Suprapubic skin (tissue), 4 donors: ENCODE measurements around the gene CDKN2D. TPM values are rescaled to one million over a fixed set of nuclear protein-coding genes. Genes with fewer than 3 reads are reported as not detected.

Source experiments
- DNase-seq, 2 donors: peaks; one replicate each; pipeline ENCODE4 v3.0.0-alpha.2; 2019; ENCODE audit warnings: low spot score in 2 of 2
- H3K27ac ChIP-seq: fragments of 200-600 bp; sonication (generic); one replicate; pipeline ENCODE4 v1.5.1; 2019
- H3K27me3 ChIP-seq: fragments of 200-600 bp; sonication (generic); one replicate; pipeline ENCODE4 v1.5.1; 2019
- H3K36me3 ChIP-seq: fragments of 200-600 bp; sonication (generic); one replicate; pipeline ENCODE4 v1.5.1; 2019
- H3K4me1 ChIP-seq: fragments of 200-600 bp; sonication (generic); one replicate; pipeline ENCODE4 v1.5.1; 2019
- H3K4me3 ChIP-seq: fragments of 200-600 bp; sonication (generic); one replicate; pipeline ENCODE4 v1.5.1; 2019; ENCODE audit warnings: mild to moderate bottlenecking
- H3K9me3 ChIP-seq: fragments of 200-600 bp; sonication (generic); one replicate; pipeline ENCODE4 v1.5.1; 2019
- EP300 ChIP-seq: sonication (generic); formaldehyde crosslinking; IDR thresholded peaks from one replicate; pipeline ENCODE4 v1.6.1; 2017; ENCODE audit warnings: antibody characterized with exemption
- POLR2A ChIP-seq, 2 donors: fragments of 450-650 bp; IDR thresholded peaks; one replicate each; pipeline ENCODE4 v1.6.1; 2017; ENCODE audit warnings: antibody characterized with exemption in 2 of 2, mild to moderate bottlenecking in 2 of 2, moderate library complexity in 2 of 2
- POLR2AphosphoS5 ChIP-seq, 3 donors: sonication (generic); formaldehyde crosslinking; IDR thresholded peaks; one replicate each; pipeline ENCODE4 v1.6.1; 2017; ENCODE audit warnings: antibody characterized with exemption in 3 of 3
- WGBS: methylation state at CpG from one replicate; pipeline ENCODE4 v1.1.5; 2018; 5-methylcytosine and 5-hydroxymethylcytosine counted together
- total RNA-seq, 4 donors: library from RNA; depleted of rRNA; stranded (reverse); fragments of >200 nt; gene quantifications; one replicate each; pipeline ENCODE4 v1.1.0, GENCODE V29; 2016
- TF ChIP-seq, protein P1 (sequence below), 2 donors: fragments of 200-600 bp in 1 of 2; fragments of 450-650 bp in 1 of 2; sonication (generic) in 1 of 2; IDR thresholded peaks; one replicate each; pipeline ENCODE4 v1.5.1; 2016 to 2019; ENCODE audit warnings: antibody characterized with exemption in 2 of 2, mild to moderate bottlenecking in 1 of 2, moderate library complexity in 1 of 2

The CDKN2D gene
- total RNA-seq, 4 donors from 2014 or later = 8.9 to 11.6 (median 10.3) TPM

GRCh38 chr19:10550336-10550735 lies 18.4 kb downstream of the CDKN2D start:
- TF ChIP-seq, protein P1, sequence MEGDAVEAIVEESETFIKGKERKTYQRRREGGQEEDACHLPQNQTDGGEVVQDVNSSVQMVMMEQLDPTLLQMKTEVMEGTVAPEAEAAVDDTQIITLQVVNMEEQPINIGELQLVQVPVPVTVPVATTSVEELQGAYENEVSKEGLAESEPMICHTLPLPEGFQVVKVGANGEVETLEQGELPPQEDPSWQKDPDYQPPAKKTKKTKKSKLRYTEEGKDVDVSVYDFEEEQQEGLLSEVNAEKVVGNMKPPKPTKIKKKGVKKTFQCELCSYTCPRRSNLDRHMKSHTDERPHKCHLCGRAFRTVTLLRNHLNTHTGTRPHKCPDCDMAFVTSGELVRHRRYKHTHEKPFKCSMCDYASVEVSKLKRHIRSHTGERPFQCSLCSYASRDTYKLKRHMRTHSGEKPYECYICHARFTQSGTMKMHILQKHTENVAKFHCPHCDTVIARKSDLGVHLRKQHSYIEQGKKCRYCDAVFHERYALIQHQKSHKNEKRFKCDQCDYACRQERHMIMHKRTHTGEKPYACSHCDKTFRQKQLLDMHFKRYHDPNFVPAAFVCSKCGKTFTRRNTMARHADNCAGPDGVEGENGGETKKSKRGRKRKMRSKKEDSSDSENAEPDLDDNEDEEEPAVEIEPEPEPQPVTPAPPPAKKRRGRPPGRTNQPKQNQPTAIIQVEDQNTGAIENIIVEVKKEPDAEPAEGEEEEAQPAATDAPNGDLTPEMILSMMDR (IDR thresholded peaks at IDR 0.05) = no peak
- no peak for TF ChIP-seq POLR2AphosphoS5 (IDR thresholded peaks at IDR 0.05)
- TF ChIP-seq EP300 = no peak
- no peak for TF ChIP-seq POLR2A (IDR thresholded peaks at IDR 0.05)
- Histone ChIP-seq H3K9me3 (no peaks in the 10 kb centered on the region), H3K4me3 (no peak overlapping the region), H3K27me3 (no peaks in the 10 kb centered on the region), H3K4me1 (peaks cover 45% of the 10 kb centered on the region), H3K27ac (no peak overlapping the region), H3K36me3 (peaks cover 78% of the 10 kb centered on the region)
- DNase-seq = no peak
- WGBS = 91% methylated on average over 6 of the region's 6 CpGs

DNA sequence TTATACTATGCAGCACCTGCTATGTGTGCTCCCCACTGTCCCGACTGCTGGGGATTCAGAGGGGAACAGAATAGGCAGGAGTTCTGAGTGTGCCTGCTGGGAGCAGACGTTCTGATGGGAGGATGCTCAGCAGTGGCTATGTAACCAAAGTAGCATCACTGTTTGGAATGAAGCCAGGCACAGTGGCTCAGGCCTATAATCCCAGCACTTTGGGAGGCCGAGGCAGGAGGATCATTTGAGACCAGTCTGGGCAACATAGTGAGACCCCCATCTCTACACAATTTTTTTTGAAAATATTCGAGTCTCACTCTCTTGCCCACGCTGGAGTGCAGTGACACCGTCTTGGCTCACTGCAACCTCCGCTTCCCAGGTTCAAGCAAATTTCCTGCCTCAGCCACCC lies 19.0 kb downstream of the CDKN2D start:
- DNase-seq = no peak
- Histone ChIP-seq H3K36me3 (peaks cover 74% of the 10 kb centered on the region), H3K27me3 (no peaks in the 10 kb centered on the region), H3K27ac (no peak overlapping the region), H3K4me1 (peaks cover 45% of the 10 kb centered on the region), H3K9me3 (no peaks in the 10 kb centered on the region), H3K4me3 (no peak overlapping the region)
- TF ChIP-seq, protein P1 (IDR thresholded peaks at IDR 0.05) = no peak
- TF ChIP-seq POLR2AphosphoS5 (IDR thresholded peaks at IDR 0.05) (no peak), EP300 (no peak), POLR2A (IDR thresholded peaks at IDR 0.05) (no peak)
- WGBS = 88% methylated on average over 7 of the region's 7 CpGs

DNA sequence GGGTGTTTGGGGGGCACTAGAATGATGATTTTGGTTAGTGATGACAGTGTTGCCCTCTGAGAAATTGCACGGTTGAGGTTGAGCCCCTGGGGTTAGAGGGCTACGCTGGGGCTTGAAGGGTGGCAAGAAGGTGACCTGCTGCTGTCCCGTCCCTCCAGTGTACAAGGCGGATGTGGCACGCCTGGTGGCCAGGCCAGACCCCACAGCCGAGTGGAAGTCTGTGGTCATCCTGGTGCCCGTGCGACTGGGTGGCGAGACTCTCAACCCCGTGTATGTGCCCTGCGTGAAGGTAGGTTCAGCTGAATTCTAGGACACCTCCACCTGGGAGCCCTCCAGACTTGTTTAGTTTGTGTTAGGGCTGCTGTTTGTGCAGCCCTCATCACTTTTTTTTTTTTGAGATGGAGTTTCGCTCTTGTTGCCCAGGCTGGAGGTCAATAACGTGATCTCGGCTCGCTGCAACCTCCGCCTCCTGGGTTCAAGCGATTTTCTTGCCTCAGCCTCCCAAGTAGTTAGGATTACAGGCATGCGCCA lies 20.0 kb downstream of the CDKN2D start:
- H3K4me3 ChIP-seq = no peak overlapping the region
- H3K4me1 ChIP-seq = peaks cover 41% of the 10 kb centered on the region
- TF ChIP-seq EP300 (no peak), POLR2AphosphoS5 (IDR thresholded peaks at IDR 0.05) (no peak), POLR2A (IDR thresholded peaks at IDR 0.05) (no peak)
- TF ChIP-seq, protein P1 (IDR thresholded peaks at IDR 0.05) = no peak
- no peak overlapping the region for H3K27ac ChIP-seq
- H3K36me3 ChIP-seq = peaks cover 65% of the 10 kb centered on the region
- H3K27me3 ChIP-seq = no peaks in the 10 kb centered on the region
- WGBS = 94% methylated on average over 18 of the region's 18 CpGs
- DNase-seq = no peak
- no peaks in the 10 kb centered on the region for H3K9me3 ChIP-seq

GRCh38 chr19:10546817-10547216 lies 22.0 kb downstream of the CDKN2D start:
- Histone ChIP-seq H3K4me3 (no peak overlapping the region), H3K27ac (no peak overlapping the region), H3K4me1 (peaks cover 30% of the 10 kb centered on the region), H3K36me3 (peaks cover 45% of the 10 kb centered on the region), H3K27me3 (no peaks in the 10 kb centered on the region), H3K9me3 (no peaks in the 10 kb centered on the region)
- WGBS = 89% methylated on average over 3 of the region's 17 CpGs
- DNase-seq = no peak
- no peak for TF ChIP-seq POLR2AphosphoS5 (IDR thresholded peaks at IDR 0.05)
- TF ChIP-seq EP300 = no peak
- TF ChIP-seq, protein P1 (IDR thresholded peaks at IDR 0.05) = no peak
- TF ChIP-seq POLR2A (IDR thresholded peaks at IDR 0.05) = no peak

GRCh38 chr19:10544753-10545251 lies 24.0 kb downstream of the CDKN2D start:
- peaks cover 30% of the 10 kb centered on the region for H3K4me1 ChIP-seq
- no peak for TF ChIP-seq POLR2A (IDR thresholded peaks at IDR 0.05)
- no peak for TF ChIP-seq EP300
- TF ChIP-seq POLR2AphosphoS5 (IDR thresholded peaks at IDR 0.05) = no peak
- TF ChIP-seq, protein P1 (IDR thresholded peaks at IDR 0.05) = no peak
- H3K9me3 ChIP-seq = no peaks in the 10 kb centered on the region
- DNase-seq = no peak
- H3K4me3 ChIP-seq = peak overlapping the region; percentile 96
- peak overlapping the region; percentile 92 for H3K27ac ChIP-seq
- peaks cover 28% of the 10 kb centered on the region for H3K36me3 ChIP-seq
- H3K27me3 ChIP-seq = no peaks in the 10 kb centered on the region
- WGBS = 6% methylated on average over 9 of the region's 23 CpGs
